Measurements from ENCODE around the gene DIP2B.
"Not testable (repeated sequence)": the region's sequence is repeated elsewhere in the genome, so short reads cannot be mapped to it uniquely, and the experiment has no call there.

Gene DIP2B

GRCh38 chr12:50550530-50551223 lies 45.9 kb downstream of the DIP2B start:
- peak in 1 of 5 experiments; percentile 14 for DNase-seq

- DNase-seq: no peak
Observed at GRCh38 chr12:50551866-50552265, 47.1 kb downstream of the DIP2B start.

- no peak for DNase-seq
Observed at GRCh38 chr12:50554651-50555050, 49.9 kb downstream of the DIP2B start.

- peak in 1 of 5 experiments; percentile 65 for DNase-seq
Observed at GRCh38 chr12:50555471-50555885, 50.7 kb downstream of the DIP2B start.

- no peak for DNase-seq
Observed at GRCh38 chr12:50556273-50556672, 51.5 kb downstream of the DIP2B start.

- not testable (repeated sequence) for DNase-seq
Observed at GRCh38 chr12:50556796-50557195, 52.0 kb downstream of the DIP2B start.

- no peak for DNase-seq
Observed at GRCh38 chr12:50557421-50557820, 52.6 kb downstream of the DIP2B start.

- no peak for DNase-seq
Observed at GRCh38 chr12:50558970-50559369, 54.2 kb downstream of the DIP2B start.

GRCh38 chr12:50562520-50563433 lies 58.0 kb downstream of the DIP2B start:
- DNase-seq: no peak

- DNase-seq: no peak
Observed at GRCh38 chr12:50563434-50563787, 58.6 kb downstream of the DIP2B start.

- no peak for DNase-seq
Observed at GRCh38 chr12:50564237-50564947, 59.6 kb downstream of the DIP2B start.

- DNase-seq: no peak
Observed at GRCh38 chr12:50564948-50565297, 60.1 kb downstream of the DIP2B start.

- DNase-seq: no peak
Observed at GRCh38 chr12:50566066-50566465, 61.3 kb downstream of the DIP2B start.

GRCh38 chr12:50567926-50568325 lies 63.1 kb downstream of the DIP2B start:
- no peak for DNase-seq

- no peak for DNase-seq
Observed at GRCh38 chr12:50568338-50569091, 63.7 kb downstream of the DIP2B start.

- no peak for DNase-seq
Observed at GRCh38 chr12:50569321-50569720, 64.5 kb downstream of the DIP2B start.

- DNase-seq: no peak
Observed at GRCh38 chr12:50569876-50570275, 65.1 kb downstream of the DIP2B start.

- no peak for DNase-seq
Observed at GRCh38 chr12:50571786-50572185, 67.0 kb downstream of the DIP2B start.

GRCh38 chr12:50572287-50572686 lies 67.5 kb downstream of the DIP2B start:
- DNase-seq: no peak

- no peak for DNase-seq
Observed at GRCh38 chr12:50572760-50573159, 68.0 kb downstream of the DIP2B start.

GRCh38 chr12:50573271-50573670 lies 68.5 kb downstream of the DIP2B start:
- no peak for DNase-seq

- no peak for DNase-seq
Observed at GRCh38 chr12:50574601-50575348, 70.0 kb downstream of the DIP2B start.
